Measurements from ENCODE around the gene SETD6.

SETD6 gene

DNA sequence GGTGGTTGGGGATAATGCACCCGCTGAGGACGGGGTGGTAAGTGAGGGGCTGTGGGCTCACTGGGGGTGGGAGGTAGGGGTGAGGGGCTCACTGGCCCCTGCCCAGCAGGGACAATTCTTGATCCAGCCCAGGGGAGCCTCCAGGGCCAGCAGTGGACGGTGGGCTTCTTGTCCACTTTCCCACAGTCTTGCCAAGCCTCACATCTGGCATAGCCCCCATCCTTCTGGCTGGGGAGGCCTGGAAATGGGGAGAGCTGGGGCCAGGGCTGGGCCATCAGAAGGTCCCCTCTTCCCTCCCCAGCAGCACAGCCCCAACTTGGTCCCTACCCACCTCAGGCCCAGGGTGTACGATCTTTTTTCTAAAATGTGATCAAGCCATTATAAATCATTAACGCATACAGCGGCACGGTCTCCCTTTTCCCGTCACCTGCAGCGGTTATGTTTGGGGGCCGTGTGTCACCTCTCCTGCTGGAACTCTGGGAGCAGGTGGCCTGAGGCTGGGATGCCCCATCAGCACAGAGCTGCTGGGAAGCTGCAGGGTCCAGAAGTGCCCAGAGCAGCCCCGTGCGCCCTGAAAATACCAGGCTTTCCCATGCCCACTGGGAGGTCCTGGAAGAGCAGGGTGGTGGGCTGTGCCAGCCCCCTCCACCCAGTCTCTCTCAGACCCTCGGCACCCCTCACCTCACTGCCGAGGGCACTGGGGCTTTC, 7.2 kb upstream of the SETD6 start:
- DNase-seq (ENCODE audit: low read depth), result no peak

DNA sequence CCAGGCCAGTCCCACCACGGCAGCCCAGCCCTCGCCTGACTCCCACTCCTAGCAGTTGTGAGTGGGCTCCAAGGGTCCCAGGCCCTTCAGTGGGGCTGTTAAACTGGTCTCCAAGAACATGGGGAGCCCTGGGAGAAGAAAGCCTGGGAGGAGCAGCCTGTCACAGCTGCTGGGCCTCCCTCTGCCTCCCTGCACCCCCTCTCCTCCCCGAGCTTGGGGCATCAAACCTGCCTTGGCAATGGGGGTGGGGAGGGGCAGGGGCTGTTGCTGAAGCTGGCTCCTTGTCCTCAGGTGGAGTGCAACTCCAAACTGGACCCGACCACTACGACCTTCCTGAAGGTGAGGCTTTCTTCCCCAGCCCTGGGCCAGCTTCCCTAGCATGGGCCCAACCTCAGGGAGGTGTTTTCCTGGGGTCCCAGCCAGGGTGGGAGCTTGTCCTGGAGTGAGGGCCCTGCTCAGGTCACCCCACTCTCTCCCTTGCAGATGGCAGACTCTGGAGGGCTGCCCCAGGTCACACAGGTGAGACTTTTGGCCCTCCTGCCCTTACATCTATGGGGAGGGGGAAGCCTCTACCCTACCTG, 6.6 kb upstream of the SETD6 start:
- DNase-seq (ENCODE audit: low read depth), result no peak

DNA sequence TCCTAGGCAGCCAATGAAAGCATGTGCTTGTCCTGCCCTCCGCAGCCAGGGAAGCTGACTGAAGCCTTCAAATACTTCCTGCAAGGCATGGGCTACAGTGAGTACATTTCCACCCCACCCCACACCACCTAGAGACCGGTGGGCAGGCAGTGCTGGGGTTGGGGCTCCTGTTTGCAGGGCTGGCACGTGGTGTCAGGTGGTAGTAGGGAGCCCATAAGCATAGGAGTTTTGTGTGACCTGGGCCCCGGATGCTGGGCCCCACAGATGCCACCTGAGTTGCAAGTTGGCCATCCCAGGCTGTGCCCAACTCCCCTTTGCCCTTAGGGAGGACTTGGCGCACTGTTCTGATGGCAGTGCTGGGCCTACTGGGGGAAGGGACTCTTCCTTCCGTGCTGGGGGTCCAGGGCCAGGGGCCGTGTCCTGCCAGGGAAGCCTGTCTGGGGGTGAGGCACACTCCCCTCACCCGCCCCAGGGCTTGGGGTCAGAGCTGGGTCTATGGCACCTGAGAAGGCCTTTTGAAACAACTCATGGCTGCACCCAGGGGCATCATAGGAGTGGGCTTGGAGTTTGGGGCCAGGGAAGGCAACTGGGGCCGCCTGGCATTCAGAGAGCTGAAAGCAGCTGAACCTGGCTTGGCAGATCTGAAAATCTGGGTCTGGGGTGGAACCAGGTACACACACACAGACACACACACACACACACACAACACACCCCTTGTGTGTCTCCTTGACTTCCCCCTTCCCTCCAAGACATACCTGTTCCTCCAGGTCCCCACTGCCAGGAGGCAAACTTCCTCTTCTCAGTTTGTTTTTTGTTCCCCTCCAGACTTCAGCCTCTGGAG, 5.8 kb upstream of the SETD6 start:
- no peak for DNase-seq (ENCODE audit: low read depth)

DNA sequence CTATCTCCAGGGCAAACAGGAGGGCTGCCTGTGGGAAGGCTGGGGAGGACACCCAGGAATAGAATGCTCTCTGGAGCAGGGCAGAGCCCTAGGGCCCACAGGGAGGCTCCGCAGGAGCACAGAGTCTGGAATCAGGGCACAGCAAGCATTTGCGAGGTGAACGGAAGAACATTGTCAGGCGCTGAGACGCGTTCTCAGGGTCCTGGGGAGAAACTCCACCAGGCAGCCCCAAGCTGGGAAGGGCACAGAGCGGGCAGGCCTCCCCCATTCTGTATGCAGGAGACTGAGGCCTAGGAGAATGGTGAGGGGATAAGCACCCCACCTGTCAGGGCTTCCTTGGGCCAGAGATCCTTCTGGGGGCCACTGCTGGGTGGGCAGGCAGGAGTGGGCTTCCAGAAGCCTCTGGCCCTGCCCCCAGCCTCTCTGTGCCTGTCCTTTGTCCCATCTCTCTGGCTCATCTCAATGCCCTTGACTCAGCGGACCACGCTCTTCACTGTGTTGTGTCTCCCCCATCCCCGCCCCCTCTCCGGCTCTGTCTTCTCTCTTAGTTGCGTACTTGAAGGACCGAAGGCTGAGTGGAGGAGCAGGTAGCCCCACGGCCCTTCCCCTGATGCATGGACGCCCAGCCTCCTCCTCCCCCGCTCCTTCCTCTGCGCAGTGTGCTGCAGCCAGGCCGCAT, 5.1 kb upstream of the SETD6 start:
- no peak for DNase-seq (ENCODE audit: low read depth)

DNA sequence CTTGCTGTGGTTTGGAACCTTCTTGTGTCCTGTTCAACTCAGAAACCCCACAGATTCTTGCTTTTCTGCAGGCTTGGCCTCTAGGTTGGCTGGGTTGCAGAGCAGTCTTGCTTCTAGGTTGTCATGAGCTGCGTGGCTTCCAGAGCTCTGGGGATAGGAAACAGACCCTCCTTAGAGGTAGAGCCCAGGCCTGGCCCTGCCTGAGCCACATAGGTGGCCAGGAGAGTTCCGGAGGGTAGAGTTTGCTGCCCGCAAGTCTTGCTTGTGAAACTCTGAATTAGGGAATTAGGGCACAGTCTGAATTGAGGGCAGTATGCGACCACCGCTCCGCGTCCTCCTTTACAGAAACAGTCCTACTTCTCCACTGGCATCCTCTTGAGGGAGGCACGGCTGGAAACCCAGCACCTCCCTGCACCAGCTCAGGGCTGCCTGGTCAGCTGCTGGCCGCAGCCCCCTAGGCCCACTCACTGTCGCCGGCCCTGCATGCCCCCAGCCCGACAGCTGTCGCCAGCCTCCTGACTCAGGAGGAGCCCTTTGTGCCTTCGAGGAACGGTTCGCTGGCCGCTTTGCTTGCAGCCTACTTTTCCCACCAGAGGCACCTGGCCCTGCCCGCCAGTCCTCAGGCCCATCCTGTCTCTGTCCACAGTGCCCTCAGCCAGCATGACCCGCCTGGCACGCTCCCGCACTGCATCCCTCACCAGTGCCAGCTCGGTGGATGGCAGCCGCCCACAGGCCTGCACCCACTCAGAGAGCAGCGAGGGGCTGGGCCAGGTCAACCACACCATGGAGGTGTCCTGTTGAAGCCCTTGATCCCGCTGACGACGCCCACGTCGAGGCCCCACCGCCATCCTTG, 4.3 kb upstream of the SETD6 start:
- DNase-seq (ENCODE audit: low read depth), result no peak

DNA sequence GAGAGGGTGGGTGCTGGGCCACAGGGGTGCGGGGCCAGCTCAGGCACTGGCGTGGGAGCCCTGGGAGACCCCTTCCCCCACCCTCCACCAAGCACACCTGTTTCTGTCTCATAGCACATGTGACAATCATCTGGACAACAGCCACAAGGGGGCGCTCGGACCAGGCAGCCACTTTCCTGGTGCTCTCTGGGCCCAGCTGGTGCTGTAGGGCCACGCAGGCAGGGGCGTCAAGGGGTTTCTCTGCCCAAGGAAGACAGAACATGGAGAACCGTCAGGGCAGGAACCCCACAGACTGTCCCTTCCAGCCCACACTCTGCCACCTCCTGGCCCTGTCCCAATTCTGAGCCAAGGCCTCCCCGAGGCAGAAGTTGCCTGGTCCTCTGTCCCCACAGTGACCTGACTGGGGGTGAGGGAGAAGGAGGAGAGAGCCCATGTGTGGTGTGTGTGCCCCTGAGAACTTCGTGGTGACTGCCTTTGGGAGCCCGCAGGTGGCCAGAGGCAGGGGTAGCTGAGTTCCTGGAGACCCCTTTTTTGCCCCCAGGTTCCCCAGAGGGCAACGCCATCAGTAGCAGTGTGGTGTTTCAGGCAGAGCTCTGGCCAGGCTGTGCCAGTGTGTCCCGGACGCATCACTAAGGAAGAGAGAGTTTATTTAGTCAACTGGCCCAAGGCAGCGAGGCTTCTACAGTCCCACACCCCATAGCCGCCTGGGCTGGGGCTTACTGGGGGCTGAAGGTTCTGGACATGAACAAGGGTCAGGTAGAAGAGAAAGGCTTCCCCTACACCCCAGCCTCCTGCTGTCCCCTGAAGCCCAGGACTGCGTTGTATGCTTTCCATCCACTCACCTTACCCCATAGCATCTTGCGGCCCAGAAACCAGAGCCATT, 3.1 kb upstream of the SETD6 start:
- DNase-seq (ENCODE audit: low read depth), result peak; percentile 24

DNA sequence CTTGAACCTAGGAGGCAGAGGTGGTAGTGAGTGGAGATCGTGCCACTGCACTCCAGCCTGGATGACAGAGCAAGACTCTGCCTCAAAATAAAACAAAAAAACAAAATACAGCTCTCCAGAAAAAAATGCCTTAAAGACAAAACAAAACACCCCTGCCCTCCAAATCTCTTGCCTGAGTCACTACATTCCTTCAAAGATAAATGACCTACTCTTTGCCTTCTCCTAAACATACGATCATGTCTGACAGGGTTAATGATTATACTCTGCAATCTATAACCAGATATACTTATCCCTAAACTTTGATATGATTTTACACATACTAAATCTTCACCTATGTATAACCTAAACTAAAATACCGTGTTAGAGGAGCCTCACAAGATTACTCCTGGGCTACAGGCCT, 1.4 kb upstream of the SETD6 start:
- no peak for DNase-seq (ENCODE audit: low read depth)

DNA sequence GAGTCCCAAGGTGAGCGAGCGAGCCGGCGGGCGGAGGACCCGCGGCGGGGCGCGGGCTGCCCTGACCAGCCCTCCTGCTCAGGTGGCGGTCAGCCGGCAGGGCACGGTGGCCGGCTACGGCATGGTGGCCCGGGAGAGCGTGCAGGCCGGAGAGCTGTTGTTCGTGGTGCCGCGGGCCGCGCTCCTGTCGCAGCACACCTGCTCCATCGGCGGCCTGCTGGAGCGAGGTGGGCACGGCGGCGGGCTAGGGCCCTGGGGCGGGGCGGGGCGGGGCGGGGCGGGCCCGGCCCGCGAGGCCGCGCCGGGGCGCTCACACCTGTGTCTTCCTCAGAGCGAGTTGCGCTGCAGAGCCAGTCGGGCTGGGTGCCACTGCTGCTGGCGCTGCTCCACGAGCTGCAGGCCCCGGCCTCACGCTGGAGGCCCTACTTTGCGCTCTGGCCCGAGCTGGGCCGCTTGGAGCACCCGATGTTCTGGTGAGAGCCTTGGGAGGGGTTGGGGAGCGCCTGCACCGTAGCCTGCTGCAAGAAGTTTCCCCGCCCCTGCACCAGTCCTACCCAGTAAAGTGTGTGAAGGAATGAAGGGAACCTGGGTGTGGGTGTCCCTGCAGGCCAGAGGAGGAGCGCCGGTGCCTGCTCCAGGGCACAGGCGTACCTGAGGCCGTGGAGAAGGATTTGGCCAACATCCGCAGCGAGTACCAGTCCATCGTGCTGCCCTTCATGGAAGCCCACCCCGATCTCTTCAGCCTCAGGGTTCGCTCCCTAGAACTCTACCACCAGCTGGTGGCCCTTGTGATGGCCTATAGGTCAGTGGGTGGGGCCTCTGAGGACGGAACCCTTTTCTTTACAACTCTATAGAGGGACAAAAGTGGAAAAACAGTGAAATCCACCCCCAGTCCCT, 802 bp downstream of the SETD6 start:
- DNase-seq (ENCODE audit: low read depth), result no peak

DNA sequence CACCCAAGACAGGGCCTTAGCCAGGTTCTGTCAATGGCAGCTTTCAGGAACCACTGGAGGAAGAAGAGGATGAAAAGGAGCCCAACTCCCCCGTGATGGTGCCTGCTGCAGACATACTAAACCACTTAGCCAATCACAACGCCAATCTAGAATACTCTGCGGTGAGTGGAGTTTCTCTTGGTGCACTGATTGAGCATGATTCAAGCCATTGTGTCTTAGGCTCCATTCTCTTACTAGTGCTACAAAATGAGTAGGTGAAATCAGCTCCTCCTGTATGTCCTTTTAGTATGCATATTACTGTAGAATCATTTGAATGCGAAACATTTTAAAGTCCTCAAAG, 1.4 kb downstream of the SETD6 start:
- no peak for DNase-seq (ENCODE audit: low read depth)

DNA sequence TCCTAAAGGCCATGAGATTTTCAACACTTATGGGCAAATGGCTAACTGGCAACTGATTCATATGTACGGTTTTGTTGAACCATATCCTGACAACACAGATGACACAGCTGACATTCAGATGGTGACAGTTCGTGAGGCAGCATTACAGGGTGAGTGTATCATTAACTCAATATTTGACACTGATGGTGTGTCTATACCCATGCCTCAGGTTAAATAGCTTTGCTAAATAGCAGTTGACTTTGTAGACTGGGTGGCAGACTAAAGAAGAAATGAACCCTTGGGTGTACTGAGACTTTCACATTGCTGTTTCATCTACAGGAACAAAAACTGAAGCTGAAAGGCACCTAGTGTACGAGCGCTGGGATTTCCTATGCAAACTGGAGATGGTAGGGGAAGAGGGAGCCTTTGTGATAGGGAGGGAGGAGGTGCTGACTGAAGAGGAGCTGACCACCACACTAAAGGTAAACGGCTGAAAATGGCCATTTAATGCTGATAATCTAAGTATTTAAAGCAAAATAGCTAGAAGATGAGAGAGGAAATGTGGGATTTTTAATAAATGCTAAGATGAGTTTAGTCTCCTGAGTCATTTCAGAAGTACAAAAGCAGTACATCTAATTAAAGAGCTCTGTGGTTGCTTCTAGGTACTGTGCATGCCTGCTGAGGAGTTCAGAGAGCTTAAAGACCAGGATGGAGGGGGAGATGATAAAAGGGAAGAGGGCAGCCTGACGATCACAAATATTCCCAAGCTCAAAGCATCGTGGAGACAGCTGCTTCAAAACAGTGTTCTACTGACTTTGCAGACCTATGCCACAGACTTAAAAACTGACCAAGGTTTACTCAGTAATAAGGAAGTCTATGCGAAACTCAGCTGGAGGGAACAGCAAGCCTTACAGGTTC, 3.0 kb downstream of the SETD6 start:
- DNase-seq (ENCODE audit: low read depth), result no peak

DNA sequence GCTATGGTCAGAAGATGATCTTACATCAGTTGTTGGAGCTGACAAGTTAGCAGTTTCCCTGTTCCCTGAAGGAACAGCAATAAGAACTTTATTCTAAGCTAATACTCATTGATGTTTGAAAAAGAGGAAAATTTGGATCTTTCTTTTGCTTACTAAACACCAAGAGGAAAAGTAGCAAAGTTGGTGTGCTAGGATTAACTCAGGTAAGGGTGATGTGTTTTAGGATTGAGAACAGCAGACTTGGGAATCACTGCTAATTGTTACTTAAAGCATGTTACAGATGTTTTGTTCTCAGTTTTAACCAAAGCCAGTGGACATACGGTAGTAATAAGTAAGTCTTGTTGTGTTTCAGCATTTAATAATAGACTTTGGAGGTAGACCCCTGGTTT, 3.7 kb downstream of the SETD6 start:
- no peak for DNase-seq (ENCODE audit: low read depth)

DNA sequence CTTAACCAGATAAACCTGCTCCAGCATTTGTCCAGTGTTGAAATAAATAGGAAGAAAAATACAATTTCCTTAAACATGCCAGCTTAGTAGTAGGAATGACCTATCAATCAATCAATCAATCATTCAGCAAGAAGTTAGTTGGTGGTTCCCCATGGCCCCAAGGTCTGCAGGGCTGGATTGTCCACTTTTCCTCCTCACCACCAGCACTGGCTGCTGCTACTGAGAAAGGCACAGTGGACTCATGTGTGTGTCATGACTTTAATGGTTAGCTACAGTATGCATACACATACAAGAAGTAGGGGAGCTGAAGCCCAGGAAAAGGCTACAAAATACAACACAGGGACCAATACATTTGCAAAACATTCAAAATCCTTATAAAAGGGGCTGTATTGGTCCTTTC, 4.4 kb downstream of the SETD6 start:
- DNase-seq (ENCODE audit: low read depth), result no peak

DNA sequence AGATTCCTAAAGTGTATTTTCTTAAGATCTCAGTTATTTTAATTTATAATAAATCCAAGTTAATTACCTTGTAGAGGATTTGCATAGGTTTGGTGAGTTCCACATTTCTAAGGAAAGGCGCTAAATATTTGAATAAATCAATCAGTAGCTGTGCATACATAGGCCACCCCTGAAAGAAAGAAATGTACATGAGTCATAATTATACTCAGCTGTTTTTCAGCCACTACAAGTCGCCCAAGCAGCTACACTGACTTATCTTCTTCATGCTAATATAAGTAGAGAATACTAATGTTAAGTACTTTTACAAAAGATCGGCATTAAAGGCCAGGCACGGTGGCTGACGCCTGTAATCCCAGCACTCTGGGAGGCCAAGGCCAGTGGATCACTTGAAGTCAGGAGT, 14.9 kb downstream of the SETD6 start:
- no peak for DNase-seq (ENCODE audit: low read depth)

DNA sequence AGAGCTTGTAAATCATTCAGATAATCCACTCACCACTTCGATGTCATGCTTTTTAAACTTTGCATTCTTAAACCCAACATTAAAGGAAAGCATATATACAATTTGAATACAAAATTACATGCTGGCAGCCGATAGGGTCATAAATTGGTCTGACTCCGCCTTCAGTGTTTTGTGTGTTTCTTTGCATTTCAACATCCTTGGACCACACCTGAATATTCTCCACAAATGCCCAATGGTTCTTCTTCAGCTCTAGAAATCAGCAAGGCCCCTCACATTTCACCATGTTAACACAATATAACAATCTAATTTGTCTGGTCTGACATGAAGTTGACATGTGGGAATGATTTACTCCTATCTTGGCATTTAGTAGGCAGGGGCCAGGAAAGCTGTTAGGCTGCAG, 17.1 kb downstream of the SETD6 start:
- no peak for DNase-seq (ENCODE audit: low read depth)

DNA sequence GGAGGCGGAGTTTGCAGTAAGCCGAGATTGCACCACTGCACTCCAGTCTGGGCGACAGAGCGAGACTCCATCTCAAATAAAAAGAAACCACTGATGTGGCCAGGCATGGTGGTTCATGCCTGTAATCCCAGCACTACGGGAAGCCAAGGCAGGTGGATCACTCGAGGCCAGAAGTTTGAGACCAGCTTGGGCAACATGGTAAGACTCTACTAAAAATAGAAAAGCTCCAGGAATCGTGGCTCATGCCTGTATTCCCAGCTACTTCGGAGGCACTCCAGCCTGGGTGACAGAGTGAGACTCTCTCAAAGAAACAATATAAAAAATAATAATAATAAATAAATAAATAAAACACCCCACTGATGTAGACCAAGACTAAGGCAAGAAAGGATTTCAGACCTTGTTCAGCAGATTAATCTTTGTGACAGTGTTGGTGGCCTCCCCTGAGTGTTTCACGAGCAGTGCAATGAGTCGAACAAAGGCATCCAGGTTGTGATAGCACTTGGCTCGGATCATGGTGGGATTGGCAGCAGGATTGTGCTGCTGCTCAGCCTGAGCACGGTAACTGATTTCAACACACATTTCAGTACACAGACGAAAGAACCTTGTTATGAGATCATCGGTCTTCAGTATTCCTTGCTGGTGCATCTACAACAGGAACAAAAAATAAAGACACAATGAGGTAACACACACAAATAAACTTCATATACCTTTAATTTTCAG, 18.6 kb downstream of the SETD6 start:
- no peak for DNase-seq (ENCODE audit: low read depth)

DNA sequence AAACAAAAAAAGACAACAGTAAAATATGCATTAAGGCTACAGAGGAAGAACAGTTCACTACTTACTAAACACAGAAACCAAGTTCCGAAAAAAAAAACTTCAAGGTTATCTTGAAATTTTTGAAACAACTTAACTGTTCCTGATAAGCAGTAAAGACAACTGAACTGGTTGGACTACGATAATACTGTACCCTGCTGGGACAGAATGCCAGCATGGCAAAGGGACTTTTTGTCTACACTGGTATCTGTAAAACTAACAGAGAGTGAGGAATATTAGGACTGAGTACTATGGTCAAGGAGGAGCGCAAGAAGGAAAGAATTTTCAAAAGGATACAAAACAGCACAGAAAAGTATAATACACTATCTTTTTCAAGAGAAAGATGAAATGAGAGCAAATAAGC, 19.8 kb downstream of the SETD6 start:
- no peak for DNase-seq (ENCODE audit: low read depth)

DNA sequence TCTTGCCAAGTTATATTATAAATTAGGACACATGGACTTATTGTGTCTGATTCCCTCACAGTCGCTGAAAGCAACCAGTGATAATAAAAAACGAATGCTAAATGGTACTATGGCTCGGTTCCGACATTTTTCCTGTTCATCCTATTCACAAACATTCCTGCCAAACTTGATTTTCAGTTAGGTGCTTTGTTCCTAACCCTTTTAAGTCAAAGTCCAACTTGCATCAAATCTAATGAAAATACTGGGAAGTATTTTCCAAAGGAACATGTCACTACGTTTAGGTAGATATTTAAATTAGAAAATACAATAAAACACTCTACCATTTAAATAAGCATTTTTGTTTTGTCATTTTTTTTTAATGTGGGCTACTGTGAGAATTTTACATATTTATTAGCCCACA, 21.0 kb downstream of the SETD6 start:
- DNase-seq (ENCODE audit: low read depth), result no peak
